NT2/D1 (cell line): ENCODE results near the gene KLHL17.
"Not testable (repeated sequence)": the region's sequence is repeated elsewhere in the genome, so short reads cannot be mapped to it uniquely, and the experiment has no call there.

Experiments used
- DNase-seq: peaks from one replicate; pipeline ENCODE4 v3.0.0-alpha.2; 2011; ENCODE audit warnings: low read depth, low spot score
- H3K27me3 ChIP-seq: 2 replicates; pipeline ENCODE4 v1.6.0; 2011; ENCODE audit warnings: mild to moderate bottlenecking; ENCODE audit not compliant: insufficient read length, insufficient read depth
- H3K36me3 ChIP-seq: 2 replicates; pipeline ENCODE4 v1.6.1; 2011; ENCODE audit warnings: mild to moderate bottlenecking, low read length, mixed read lengths; ENCODE audit not compliant: insufficient read depth, insufficient read length
- H3K4me1 ChIP-seq: 2 replicates; pipeline ENCODE4 v1.5.1; 2011; ENCODE audit not compliant: insufficient read depth, insufficient read length
- H3K4me3 ChIP-seq: 2 replicates; pipeline ENCODE4 v1.5.1; 2011; ENCODE audit warnings: low read depth; ENCODE audit not compliant: insufficient read length
- H3K9ac ChIP-seq: 2 replicates; pipeline ENCODE4 v1.6.0; 2011; ENCODE audit warnings: low read depth; ENCODE audit not compliant: insufficient read length
- H3K9me3 ChIP-seq: 2 replicates; pipeline ENCODE4 v1.5.1; 2011; ENCODE audit warnings: mild to moderate bottlenecking, low read length; ENCODE audit not compliant: insufficient read depth
- SUZ12 ChIP-seq: IDR thresholded peaks from 2 replicates; pipeline ENCODE4 v1.6.1; 2011; ENCODE audit not compliant: insufficient read length, insufficient read depth; ENCODE audit errors: extremely low read depth
- YY1 ChIP-seq: IDR thresholded peaks from 2 replicates; pipeline ENCODE4 v1.6.1; 2011; ENCODE audit not compliant: insufficient read length, insufficient read depth
- ZNF274 ChIP-seq: IDR thresholded peaks from 2 replicates; pipeline ENCODE4 v1.6.1; 2011; ENCODE audit warnings: mild to moderate bottlenecking, low read depth, low read length

KLHL17 gene

DNA sequence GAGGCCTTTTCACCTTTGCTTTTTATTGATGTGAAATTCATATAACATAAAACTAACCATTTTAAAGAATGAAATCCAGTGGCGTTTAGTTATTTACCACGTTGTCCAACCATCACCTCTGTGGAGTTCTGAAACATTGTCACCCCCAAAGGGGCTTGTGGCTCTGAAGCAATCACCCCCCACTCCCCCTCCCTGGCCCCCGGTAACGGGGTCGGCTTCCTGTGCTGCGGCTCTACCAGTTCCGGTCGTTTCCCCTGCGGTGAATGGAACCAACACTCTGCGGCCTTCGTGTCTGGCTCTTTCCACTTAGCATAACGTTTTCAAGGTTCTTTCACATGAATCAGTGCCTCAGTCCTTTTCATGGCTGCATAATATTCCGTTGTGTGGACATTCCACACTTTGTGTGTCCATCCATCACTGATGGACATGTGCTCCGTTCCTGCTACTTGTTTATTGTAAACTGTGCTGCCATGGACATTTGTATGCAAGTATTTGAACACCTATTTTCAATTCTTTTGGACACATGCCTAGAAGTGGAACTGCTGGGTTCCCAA, 51.1 kb downstream of the KLHL17 start:
- no peaks in the 10 kb centered on the region; the same call in 1 of the 2 replicates for H3K9me3 ChIP-seq
- H3K36me3 ChIP-seq, result peaks cover 8% of the 10 kb centered on the region
- H3K27me3 ChIP-seq, result no peaks in the 10 kb centered on the region
- no peak overlapping the region for H3K9ac ChIP-seq
- H3K4me1 ChIP-seq, result peaks cover 10% of the 10 kb centered on the region
- TF ChIP-seq SUZ12, result no peak
- TF ChIP-seq ZNF274, result no peak
- no peak for TF ChIP-seq YY1
- H3K4me3 ChIP-seq, result no peak overlapping the region
- DNase-seq, result no peak

DNA sequence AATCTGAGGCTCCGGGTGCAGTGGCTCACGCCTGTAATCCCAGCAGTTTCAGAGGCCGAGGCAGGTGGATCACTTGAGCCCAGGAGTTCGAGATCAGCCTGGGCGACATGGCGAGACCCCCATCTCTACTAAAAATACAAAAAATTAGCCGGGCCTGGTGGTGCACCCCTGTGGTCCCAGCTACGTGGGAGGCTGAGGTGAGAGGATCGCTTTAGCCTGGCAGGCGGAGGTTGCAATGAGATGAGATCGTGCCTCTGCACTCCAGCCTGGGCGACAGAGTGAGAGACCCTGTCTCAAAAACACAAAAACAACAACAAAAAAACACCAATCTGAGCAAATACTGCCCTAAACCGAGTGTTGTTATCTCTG, 52.3 kb downstream of the KLHL17 start:
- DNase-seq, H3K4me1 ChIP-seq, H3K36me3 ChIP-seq, H3K27me3 ChIP-seq, H3K9me3 ChIP-seq: not testable (repeated sequence)
- H3K4me3 ChIP-seq, result peak overlapping the region; percentile 55
- H3K9ac ChIP-seq, result peak overlapping the region; percentile 36

DNA sequence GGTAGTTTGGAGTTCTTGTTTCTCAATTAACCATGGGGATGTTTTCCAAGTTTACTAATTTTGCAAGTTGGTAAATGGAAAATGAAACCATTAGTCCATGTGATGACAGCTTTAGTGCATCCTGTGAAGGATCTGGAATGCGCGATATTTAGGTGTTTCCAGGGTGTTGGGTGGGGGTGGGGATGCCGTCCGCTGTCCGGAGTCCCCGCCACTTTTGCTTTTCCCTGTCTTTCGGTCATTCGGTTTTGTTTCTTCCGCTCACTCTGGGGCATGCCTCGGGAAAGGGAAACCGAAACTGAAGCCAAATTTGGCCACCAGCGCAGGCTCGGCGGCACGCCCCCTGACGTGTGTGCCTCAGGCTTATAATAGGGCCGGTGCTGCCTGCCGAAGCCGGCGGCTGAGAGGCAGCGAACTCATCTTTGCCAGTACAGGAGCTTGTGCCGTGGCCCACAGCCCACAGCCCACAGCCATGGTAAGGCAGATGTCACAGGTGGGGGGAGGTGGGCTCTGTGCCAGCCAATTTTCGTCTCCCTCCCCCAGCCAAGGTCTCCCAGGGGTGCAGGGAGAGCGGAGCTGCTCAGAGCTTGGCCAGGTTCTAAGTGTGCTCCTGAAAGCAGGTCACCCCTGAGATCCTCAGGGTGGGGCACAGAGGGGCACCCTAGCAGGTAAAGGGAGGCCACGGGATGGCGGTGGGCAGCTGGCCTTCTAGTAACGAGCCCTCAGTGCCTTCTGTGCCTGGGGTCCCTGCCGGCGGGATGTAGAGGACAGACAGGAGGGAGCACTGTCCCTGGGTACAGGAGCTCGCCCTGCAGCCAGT, 52.9 kb downstream of the KLHL17 start, which contains the start of gene ISG15:
Gene ISG15, plus strand, starts transcription at position 393 of the 817 bp plus-strand sequence. Its CDS starts 77 bp downstream, at position 470.
- Histone ChIP-seq H3K9ac (peak within 1 kb of the TSS; percentile 80), H3K4me3 (peak within 1 kb of the TSS; percentile 55), H3K36me3 (peaks cover 8% of the 10 kb centered on the region), H3K27me3 (no peaks in the 10 kb centered on the region), H3K4me1 (peaks cover 6% of the 10 kb centered on the region), H3K9me3 (no peaks in the 10 kb centered on the region; the same call in 1 of the 2 replicates)
- peak; percentile 33 for DNase-seq
- no peak for TF ChIP-seq YY1
- no peak for TF ChIP-seq ZNF274
- TF ChIP-seq SUZ12, result no peak

DNA sequence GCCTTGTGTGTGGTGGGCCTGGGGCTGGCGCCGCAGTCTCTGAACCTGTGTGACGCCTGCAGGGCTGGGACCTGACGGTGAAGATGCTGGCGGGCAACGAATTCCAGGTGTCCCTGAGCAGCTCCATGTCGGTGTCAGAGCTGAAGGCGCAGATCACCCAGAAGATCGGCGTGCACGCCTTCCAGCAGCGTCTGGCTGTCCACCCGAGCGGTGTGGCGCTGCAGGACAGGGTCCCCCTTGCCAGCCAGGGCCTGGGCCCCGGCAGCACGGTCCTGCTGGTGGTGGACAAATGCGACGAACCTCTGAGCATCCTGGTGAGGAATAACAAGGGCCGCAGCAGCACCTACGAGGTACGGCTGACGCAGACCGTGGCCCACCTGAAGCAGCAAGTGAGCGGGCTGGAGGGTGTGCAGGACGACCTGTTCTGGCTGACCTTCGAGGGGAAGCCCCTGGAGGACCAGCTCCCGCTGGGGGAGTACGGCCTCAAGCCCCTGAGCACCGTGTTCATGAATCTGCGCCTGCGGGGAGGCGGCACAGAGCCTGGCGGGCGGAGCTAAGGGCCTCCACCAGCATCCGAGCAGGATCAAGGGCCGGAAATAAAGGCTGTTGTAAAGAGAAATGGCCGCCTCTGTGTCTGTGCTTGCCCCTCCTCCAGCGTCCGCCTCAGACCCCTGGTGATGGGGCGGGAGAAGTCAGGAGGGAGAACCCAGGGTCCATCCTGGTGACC, 53.7 kb downstream of the KLHL17 start:
- H3K4me3 ChIP-seq, result peak overlapping the region; percentile 55
- peaks cover 6% of the 10 kb centered on the region for H3K4me1 ChIP-seq
- H3K9me3 ChIP-seq, result no peaks in the 10 kb centered on the region; the same call in 1 of the 2 replicates
- peaks cover 6% of the 10 kb centered on the region for H3K36me3 ChIP-seq
- H3K9ac ChIP-seq, result peak overlapping the region; percentile 80
- no peak for DNase-seq
- no peak for TF ChIP-seq ZNF274
- no peak for TF ChIP-seq SUZ12
- no peak for TF ChIP-seq YY1
- no peaks in the 10 kb centered on the region for H3K27me3 ChIP-seq

DNA sequence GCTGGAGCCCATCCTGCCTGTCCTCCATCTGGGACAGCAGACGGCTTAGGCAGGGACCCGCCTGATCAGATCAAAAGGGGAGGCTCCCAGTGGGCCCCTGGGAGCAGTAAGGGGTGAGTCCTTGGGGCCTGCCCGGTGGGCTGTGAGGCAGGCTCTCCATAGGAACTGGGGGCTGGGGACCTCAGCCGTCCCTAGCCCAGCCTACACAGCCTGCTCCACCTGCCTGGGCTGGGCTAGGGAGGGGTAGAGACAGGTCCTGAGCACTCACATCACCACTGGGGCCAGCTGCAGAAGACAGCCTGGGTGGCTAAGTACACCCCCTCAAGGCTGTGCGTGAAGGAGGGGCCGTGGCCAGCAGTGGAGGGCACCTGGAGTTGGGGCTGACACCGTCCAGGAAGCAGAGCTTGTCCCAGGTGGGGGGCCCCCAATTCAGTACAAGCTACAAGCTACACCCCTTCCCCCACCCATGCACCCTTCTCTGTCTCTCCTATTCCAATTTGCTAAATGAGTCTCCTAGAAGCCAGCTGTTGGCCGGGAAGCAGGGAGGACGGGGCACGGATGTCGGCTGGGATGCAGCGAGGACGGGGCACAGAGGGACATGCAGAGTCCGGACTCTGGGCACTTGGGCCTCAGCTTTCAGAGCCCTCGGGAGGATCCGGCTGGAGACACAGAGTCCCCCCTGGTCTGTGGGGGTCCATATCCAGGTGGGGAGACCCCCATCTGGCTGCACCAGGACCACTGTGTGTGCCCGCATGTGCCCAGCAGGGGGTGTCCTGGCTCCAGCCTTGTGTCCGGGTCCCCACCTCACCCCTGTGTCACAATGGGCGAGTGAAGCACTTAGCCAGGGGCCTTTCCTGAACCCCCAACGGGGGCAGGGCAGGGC, 54.7 kb downstream of the KLHL17 start:
- no peak overlapping the region for H3K4me3 ChIP-seq
- H3K9me3 ChIP-seq, result no peaks in the 10 kb centered on the region; the same call in 1 of the 2 replicates

More for the DNA sequence above, 54.7 kb downstream of the KLHL17 start:
- no peak for TF ChIP-seq YY1
- TF ChIP-seq ZNF274, result no peak
- TF ChIP-seq SUZ12, result no peak
- H3K36me3 ChIP-seq, result peaks cover 4% of the 10 kb centered on the region
- H3K27me3 ChIP-seq, result no peaks in the 10 kb centered on the region
- H3K9ac ChIP-seq, result peak overlapping the region; percentile 32
- no peak for DNase-seq
- peaks cover 6% of the 10 kb centered on the region for H3K4me1 ChIP-seq
